ENCODE data around the gene PEF1. TPM values are rescaled to one million over a fixed set of nuclear protein-coding genes. Genes with fewer than 3 reads are reported as not detected.

The PEF1 gene
- total and polyA plus RNA-seq, 2 donors (not counting 3 experiments of a cell fraction or from before 2014, with no cell fraction given): 73.3 to 161 TPM

- dilution Hi-C loops (cut with MboI; ENCODE audit: extremely low pct_ligation_motif_present, low sequenced_read_pairs) (no loop called here), intact Hi-C loops (cut with micrococcal nuclease) (loop anchor here (5.0 to 10.0 kb wide), 2 partner anchors 354 to 482 kb away; partner anchors contain the start of gene PTP4A2)
- TF ChIP-seq FOS (IDR thresholded peaks at IDR 0.05; ENCODE audit: borderline replicate concordance, insufficient read depth, low read length) (no peak), MAX (IDR thresholded peaks at IDR 0.05; ENCODE audit: insufficient read depth, insufficient read length) (no peak), POLR2A (IDR thresholded peaks at IDR 0.05; ENCODE audit: low read depth, low read length) (no peak), POLR2AphosphoS5 (IDR thresholded peaks at IDR 0.05; ENCODE audit: insufficient read depth, low read depth, low read length) (no peak), CTCF (IDR thresholded peaks at IDR 0.05; ENCODE audit: extremely low read depth in 1 of 2, insufficient read depth in 1 of 2, low read depth in 1 of 2, low read length in 2 of 2) (no peak), MYC (IDR thresholded peaks at IDR 0.05; ENCODE audit: low read depth, low read length) (no peak), GATA2 (IDR thresholded peaks at IDR 0.05; ENCODE audit: insufficient read depth, insufficient read length, low read depth, low read length) (no peak), JUN (IDR thresholded peaks at IDR 0.05; ENCODE audit: borderline replicate concordance, insufficient read depth, insufficient read length, low read depth) (no peak), EZH2 (IDR thresholded peaks at IDR 0.05; ENCODE audit: borderline replicate concordance, low read depth, low read length, severe bottlenecking) (no peak)
- BruUV-seq (replicated peaks): no TSS peak
- H4K20me1 ChIP-seq (replicated peaks; ENCODE audit: control insufficient read depth, extremely low read depth, insufficient read depth, low read length): no peaks in the 10 kb centered on the region
- no peak for DNase-seq (ENCODE audit: low read depth, low spot score)
- H3K4me2 ChIP-seq (ENCODE audit: insufficient read depth, low read length): peak overlapping the region; percentile 95
- peak overlapping the region; percentile 52 for H3K9ac ChIP-seq (replicated peaks; ENCODE audit: extremely low read depth, insufficient read depth, low read length)
- peak overlapping the region; percentile 83 for H3K27ac ChIP-seq (ENCODE audit: insufficient read depth, low read depth, low read length)
- peaks cover 72% of the 10 kb centered on the region for H3K79me2 ChIP-seq (ENCODE audit: control insufficient read depth, insufficient read depth, low read length)
- peaks cover 65% of the 10 kb centered on the region for H3K4me1 ChIP-seq (ENCODE audit: control insufficient read depth, extremely low read depth, insufficient read depth, low read length)
- FAIRE-seq: no peak
- POLR2A ChIA-PET: interaction anchor here (0.6 kb wide), 1 partner anchor 120 kb away, joined by 3 read pairs; no protein-coding TSS in a partner anchor
- no peak overlapping the region for H2AFZ ChIP-seq (ENCODE audit: low read depth, low read length)
- H3K9me3 ChIP-seq (replicated peaks; ENCODE audit: control insufficient read depth, insufficient read depth, low read length): no peaks in the 10 kb centered on the region
- peaks cover 7 to 22% of the 10 kb centered on the region in 2 experiments for H3K36me3 ChIP-seq (ENCODE audit: control insufficient read depth in 2 of 2, extremely low read depth in 1 of 2, insufficient read depth in 2 of 2, low read length in 2 of 2)
- H3K9me1 ChIP-seq (replicated peaks; ENCODE audit: control insufficient read depth, extremely low read depth, insufficient read depth, low read length): no peaks in the 10 kb centered on the region
- CTCF ChIA-PET: interaction anchor here (0.6 to 1.9 kb wide), 4 partner anchors 10 to 38 kb away, joined by 3 to 9 read pairs (median 4); partner anchors contain the start of gene HCRTR1
- peak overlapping the region in 1 of 3 experiments; percentile 61 for H3K4me3 ChIP-seq (replicated peaks in 1 of 3; ENCODE audit: insufficient read depth in 1 of 3, low read depth in 1 of 3, low read length in 3 of 3)
- no peaks in the 10 kb centered on the region for H3K27me3 ChIP-seq (ENCODE audit: control insufficient read depth in 2 of 2, insufficient read depth in 2 of 2, low read length in 2 of 2)
Observed at GRCh38 chr1:31580513-31580870, 64.2 kb downstream of the PEF1 start.

Other genes with a start within 250 kb of the PEF1 start
- gene SERINC2, start 231.7 kb downstream of the PEF1 start, total RNA-seq: 19.4 and 21.4 TPM in 2 replicates
- 34.6 and 48.6 TPM in 2 replicates for gene SERINC2, start 231.7 kb downstream of the PEF1 start, polyA plus RNA-seq
- gene TINAGL1, start 68.4 kb downstream of the PEF1 start, total RNA-seq: 298 and 312 TPM in 2 replicates
- 477 and 555 TPM in 2 replicates for gene TINAGL1, start 68.4 kb downstream of the PEF1 start, polyA plus RNA-seq
- gene HCRTR1, start 27.2 kb downstream of the PEF1 start, total RNA-seq: 0.93 and 1.4 TPM in 2 replicates
- gene HCRTR1, start 27.2 kb downstream of the PEF1 start, polyA plus RNA-seq: 1.3 and 1.5 TPM in 2 replicates
- gene COL16A1, start 59.1 kb upstream of the PEF1 start, total RNA-seq: 1.2 and 2.7 TPM in 2 replicates
- 0.68 and 0.75 TPM in 2 replicates for gene COL16A1, start 59.1 kb upstream of the PEF1 start, polyA plus RNA-seq
- 1.5 and 3.1 TPM in 2 replicates for gene ADGRB2, start 119.5 kb upstream of the PEF1 start, total RNA-seq
- gene ADGRB2, start 119.5 kb upstream of the PEF1 start, polyA plus RNA-seq: 1.3 and 2.2 TPM in 2 replicates
- gene SPOCD1, start 171.1 kb upstream of the PEF1 start, total RNA-seq: 0.27 and 24.9 TPM in 2 replicates
- 33.0 and 40.1 TPM in 2 replicates for gene SPOCD1, start 171.1 kb upstream of the PEF1 start, polyA plus RNA-seq